ENCODE results near the gene COG2. TPM values are rescaled to one million over a fixed set of nuclear protein-coding genes. Genes with fewer than 3 reads are reported as not detected.

The COG2 gene
- total RNA-seq, 1 experiment from 2014 or later, result 51.0 TPM

- no peak overlapping the region for H2AFZ ChIP-seq (ENCODE audit: low read length)
- no peaks in the 10 kb centered on the region for H3F3A ChIP-seq (ENCODE audit: low read length, unreplicated experiment)
- TF ChIP-seq EZH2 (IDR thresholded peaks at IDR 0.05; ENCODE audit: low read length, unreplicated experiment) (no peak), CTCF (conservative IDR thresholded peaks at IDR 0.05; ENCODE audit: low read depth, low read length) (no peak), EZH2phosphoT487 (IDR thresholded peaks at IDR 0.05; ENCODE audit: borderline replicate concordance, low read length) (no peak)
- POLR2A ChIA-PET (ENCODE audit: unreplicated experiment), result no interaction called here
- DNase-seq, result no peak
- H3K27ac ChIP-seq (ENCODE audit: low read length), result no peak overlapping the region
- H3K9ac ChIP-seq (ENCODE audit: low read length), result no peak overlapping the region
- H3K4me3 ChIP-seq (ENCODE audit: low read length), result no peak overlapping the region
- H3K79me2 ChIP-seq (ENCODE audit: low read length), result no peaks in the 10 kb centered on the region
- no TSS peak for BruUV-seq (replicated peaks)
- no peaks in the 10 kb centered on the region for H3K27me3 ChIP-seq (ENCODE audit: low read length)
- ATAC-seq, result no peak
- CTCF ChIA-PET, result no interaction called here
- peaks cover 76% of the 10 kb centered on the region for H3K36me3 ChIP-seq (ENCODE audit: low read depth, low read length)
- no peak overlapping the region for H3K4me2 ChIP-seq (ENCODE audit: low read length)
- H3K9me3 ChIP-seq (ENCODE audit: low read length), result no peaks in the 10 kb centered on the region
- no peaks in the 10 kb centered on the region for H3K9me2 ChIP-seq (replicated peaks; ENCODE audit: low read length)
- H4K20me1 ChIP-seq (ENCODE audit: low read length), result no peaks in the 10 kb centered on the region
- H3K4me1 ChIP-seq (ENCODE audit: insufficient read depth, low read length), result no peaks in the 10 kb centered on the region
- intact Hi-C loops (cut with micrococcal nuclease), result no loop called here
Observed at GRCh38 chr1:230674581-230674980, 32.3 kb downstream of the COG2 start.

- no peak for DNase-seq
- ATAC-seq, result no peak
- H3K79me2 ChIP-seq (ENCODE audit: low read length), result no peaks in the 10 kb centered on the region
- H3K27me3 ChIP-seq (ENCODE audit: low read length), result no peaks in the 10 kb centered on the region
- H3F3A ChIP-seq (ENCODE audit: low read length, unreplicated experiment), result peaks cover 9% of the 10 kb centered on the region
- POLR2A ChIA-PET (ENCODE audit: unreplicated experiment), result no interaction called here
- peaks cover 74% of the 10 kb centered on the region for H3K36me3 ChIP-seq (ENCODE audit: low read depth, low read length)
- H3K4me3 ChIP-seq (ENCODE audit: low read length), result no peak overlapping the region
- H2AFZ ChIP-seq (ENCODE audit: low read length), result no peak overlapping the region
- H3K9me3 ChIP-seq (ENCODE audit: low read length), result no peaks in the 10 kb centered on the region
- H3K9me2 ChIP-seq (replicated peaks; ENCODE audit: low read length), result no peaks in the 10 kb centered on the region
- H4K20me1 ChIP-seq (ENCODE audit: low read length), result peaks cover 4% of the 10 kb centered on the region; the same call in 1 of the 2 replicates
- CTCF ChIA-PET, result no interaction called here
- H3K27ac ChIP-seq (ENCODE audit: low read length), result no peak overlapping the region
- no TSS peak for BruUV-seq (replicated peaks)
- intact Hi-C loops (cut with micrococcal nuclease), result no loop called here
- H3K9ac ChIP-seq (ENCODE audit: low read length), result no peak overlapping the region
- H3K4me1 ChIP-seq (ENCODE audit: insufficient read depth, low read length), result peaks cover 14% of the 10 kb centered on the region
- TF ChIP-seq EZH2phosphoT487 (IDR thresholded peaks at IDR 0.05; ENCODE audit: borderline replicate concordance, low read length) (no peak), EZH2 (IDR thresholded peaks at IDR 0.05; ENCODE audit: low read length, unreplicated experiment) (no peak), CTCF (conservative IDR thresholded peaks at IDR 0.05; ENCODE audit: low read depth, low read length) (no peak)
- H3K4me2 ChIP-seq (ENCODE audit: low read length), result no peak overlapping the region
Observed at GRCh38 chr1:230677200-230677599, 34.9 kb downstream of the COG2 start.

- no peaks in the 10 kb centered on the region for H3K79me2 ChIP-seq (ENCODE audit: low read length)
- H4K20me1 ChIP-seq (ENCODE audit: low read length), result peaks cover 4% of the 10 kb centered on the region; the same call in 1 of the 2 replicates
- intact Hi-C loops (cut with micrococcal nuclease), result no loop called here
- ChIA-PET POLR2A (ENCODE audit: unreplicated experiment) (no interaction called here), CTCF (no interaction called here)
- H2AFZ ChIP-seq (ENCODE audit: low read length), result no peak overlapping the region
- BruUV-seq (replicated peaks), result no TSS peak
- H3K27me3 ChIP-seq (ENCODE audit: low read length), result no peaks in the 10 kb centered on the region
- no peak overlapping the region for H3K4me2 ChIP-seq (ENCODE audit: low read length)
- no peaks in the 10 kb centered on the region for H3K9me2 ChIP-seq (replicated peaks; ENCODE audit: low read length)
- H3K4me1 ChIP-seq (ENCODE audit: insufficient read depth, low read length), result peaks cover 34% of the 10 kb centered on the region
- no peaks in the 10 kb centered on the region for H3K9me3 ChIP-seq (ENCODE audit: low read length)
- H3K27ac ChIP-seq (ENCODE audit: low read length), result no peak overlapping the region
- ATAC-seq, result no peak
- peaks cover 26% of the 10 kb centered on the region for H3F3A ChIP-seq (ENCODE audit: low read length, unreplicated experiment)
- no peak for TF ChIP-seq EZH2 (IDR thresholded peaks at IDR 0.05; ENCODE audit: low read length, unreplicated experiment)
- TF ChIP-seq EZH2phosphoT487 (IDR thresholded peaks at IDR 0.05; ENCODE audit: borderline replicate concordance, low read length), result no peak
- H3K9ac ChIP-seq (ENCODE audit: low read length), result no peak overlapping the region
- DNase-seq, result no peak
- peaks cover 59% of the 10 kb centered on the region for H3K36me3 ChIP-seq (ENCODE audit: low read depth, low read length)
- H3K4me3 ChIP-seq (ENCODE audit: low read length), result no peak overlapping the region
Observed at GRCh38 chr1:230679192-230679591, 36.9 kb downstream of the COG2 start.
